Amygdala (tissue), 56 donors: ENCODE results near the gene RGL2.

ENCODE experiments used
- DNase-seq, 56 donors: peaks; one replicate each; lab custom pipeline; 2025; lab: John Stamatoyannopoulos, UW

The RGL2 gene

GRCh38 chr6:33248932-33249731 lies 49.6 kb downstream of the RGL2 start:
- DNase-seq, result peak; percentile 29 to 99 (median 95)

- peak in 6 of 56 donors; percentile 50 to 78 (median 62) for DNase-seq
Observed at GRCh38 chr6:33248643-33248931, 50.2 kb downstream of the RGL2 start.

GRCh38 chr6:33247977-33248642 lies 50.6 kb downstream of the RGL2 start:
- peak; percentile 12 to 90 (median 70) for DNase-seq

GRCh38 chr6:33243476-33243875 lies 55.3 kb downstream of the RGL2 start:
- DNase-seq, result no peak

- DNase-seq, result no peak
Observed at GRCh38 chr6:33241968-33242367, 56.8 kb downstream of the RGL2 start.
